DND-41 (cell line): Measurements from ENCODE around the gene YWHAG.

ENCODE experiments used
- ATAC-seq: fragments of 200-7000 bp; cut with Tn5 transposase; 3 replicates; pipeline ENCODE4 v1.9.1; 2021; ENCODE audit warnings: low read depth; ENCODE audit not compliant: insufficient read depth
- DNase-seq: peaks from one replicate; pipeline ENCODE4 v3.0.0-alpha.2; 2020
- H2AFZ ChIP-seq: 2 replicates; pipeline ENCODE4 v1.6.0; 2012; ENCODE audit warnings: low read depth, low read length
- H3K27ac ChIP-seq: 2 replicates; pipeline ENCODE4 v1.5.1; 2012; ENCODE audit warnings: low read length, inconsistent platforms
- H3K27me3 ChIP-seq: fragments of 200-600 bp; sonication (generic); 2 replicates; pipeline ENCODE4 v1.6.0; 2012; ENCODE audit warnings: low read length, mild to moderate bottlenecking, inconsistent platforms; ENCODE audit not compliant: insufficient read depth, poor library complexity
- H3K36me3 ChIP-seq: 2 replicates; pipeline ENCODE4 v1.5.1; 2012; ENCODE audit warnings: low read length, inconsistent platforms; ENCODE audit not compliant: insufficient read depth
- H3K4me1 ChIP-seq: 2 replicates; pipeline ENCODE4 v1.5.1; 2012; ENCODE audit warnings: mild to moderate bottlenecking, low read length; ENCODE audit not compliant: insufficient read depth
- H3K4me2 ChIP-seq: 2 replicates; pipeline ENCODE4 v1.6.0; 2012; ENCODE audit warnings: mild to moderate bottlenecking, moderate library complexity, low read length, inconsistent platforms; ENCODE audit not compliant: insufficient read depth
- H3K4me3 ChIP-seq, 2 experiments: fragments of 200-600 bp in 1 of 2; shearing (Covaris generic) in 1 of 2; 2 replicates each; pipeline ENCODE4 v1.5.1; 2012 to 2016; ENCODE audit warnings: inconsistent platforms in 2 of 2, low read length in 2 of 2, mild to moderate bottlenecking in 2 of 2, low read depth in 1 of 2, moderate library complexity in 1 of 2
- H3K79me2 ChIP-seq: 2 replicates; pipeline ENCODE4 v1.6.0; 2012; ENCODE audit warnings: low read length, inconsistent platforms; ENCODE audit not compliant: insufficient read depth
- H3K9ac ChIP-seq: 2 replicates; pipeline ENCODE4 v1.6.0; 2012; ENCODE audit warnings: low read depth, mild to moderate bottlenecking, inconsistent platforms, low read length, moderate library complexity
- H3K9me3 ChIP-seq: 2 replicates; pipeline ENCODE4 v1.5.1; 2012; ENCODE audit warnings: low read length, moderate library complexity, mild to moderate bottlenecking, inconsistent platforms; ENCODE audit not compliant: insufficient read depth, severe bottlenecking
- H4K20me1 ChIP-seq: 2 replicates; pipeline ENCODE4 v1.6.0; 2012; ENCODE audit warnings: low read length; ENCODE audit not compliant: insufficient read depth
- CTCF ChIP-seq: IDR thresholded peaks from 2 replicates; pipeline ENCODE4 v1.5.1; 2012; ENCODE audit warnings: borderline replicate concordance, low read length, moderate library complexity, mild to moderate bottlenecking; ENCODE audit not compliant: poor library complexity, severe bottlenecking; ENCODE audit errors: extremely low read depth
- EZH2 ChIP-seq: IDR thresholded peaks from 3 replicates; pipeline ENCODE4 v1.6.1; 2012; ENCODE audit warnings: borderline replicate concordance, low read depth, mild to moderate bottlenecking, moderate library complexity, low read length, inconsistent platforms; ENCODE audit not compliant: severe bottlenecking

Gene YWHAG

GRCh38 chr7:76375251-76375650, 16.5 kb upstream of the YWHAG start:
- no peaks in the 10 kb centered on the region for H3K4me1 ChIP-seq
- no peaks in the 10 kb centered on the region for H3K27me3 ChIP-seq
- no peak overlapping the region for H3K27ac ChIP-seq

GRCh38 chr7:76372984-76373833, 14.4 kb upstream of the YWHAG start:
- Histone ChIP-seq H3K27me3 (no peaks in the 10 kb centered on the region), H3K4me3 (no peak overlapping the region), H3K79me2 (no peaks in the 10 kb centered on the region), H3K4me1 (no peaks in the 10 kb centered on the region), H3K27ac (no peak overlapping the region), H4K20me1 (no peaks in the 10 kb centered on the region), H3K4me2 (no peak overlapping the region), H3K9ac (no peak overlapping the region), H2AFZ (no peak overlapping the region), H3K36me3 (no peaks in the 10 kb centered on the region), H3K9me3 (no peaks in the 10 kb centered on the region)
- ATAC-seq (no peak), DNase-seq (no peak)
- no peak for TF ChIP-seq CTCF
- TF ChIP-seq EZH2, result no peak

More at GRCh38 chr7:76375251-76375650, 16.5 kb upstream of the YWHAG start:
- DNase-seq (no peak), ATAC-seq (no peak)
- Histone ChIP-seq H2AFZ (no peak overlapping the region), H3K36me3 (no peaks in the 10 kb centered on the region), H3K4me3 (no peak overlapping the region), H3K9ac (no peak overlapping the region), H3K4me2 (no peak overlapping the region), H3K9me3 (no peaks in the 10 kb centered on the region), H3K79me2 (no peaks in the 10 kb centered on the region), H4K20me1 (no peaks in the 10 kb centered on the region)
- no peak for TF ChIP-seq EZH2

- Histone ChIP-seq H3K9ac (no peak overlapping the region), H3K27me3 (no peaks in the 10 kb centered on the region), H3K4me2 (no peak overlapping the region), H3K27ac (no peak overlapping the region), H3K9me3 (no peaks in the 10 kb centered on the region), H3K4me3 (no peak overlapping the region), H2AFZ (no peak overlapping the region), H3K36me3 (no peaks in the 10 kb centered on the region), H3K4me1 (no peaks in the 10 kb centered on the region), H4K20me1 (no peaks in the 10 kb centered on the region), H3K79me2 (no peaks in the 10 kb centered on the region)
- no peak for TF ChIP-seq EZH2
- no peak for TF ChIP-seq CTCF
- ATAC-seq, result no peak
- DNase-seq, result no peak
Measured at GRCh38 chr7:76371396-76371795, 12.6 kb upstream of the YWHAG start.

GRCh38 chr7:76369018-76369417, 10.2 kb upstream of the YWHAG start:
- Histone ChIP-seq H3K27ac (no peak overlapping the region), H3K9ac (no peak overlapping the region), H3K4me1 (peaks cover 19% of the 10 kb centered on the region), H3K4me2 (no peak overlapping the region), H2AFZ (peak overlapping the region; percentile 11; the same call in 1 of the 2 replicates), H3K4me3 (no peak overlapping the region), H3K9me3 (no peaks in the 10 kb centered on the region), H3K79me2 (no peaks in the 10 kb centered on the region), H4K20me1 (no peaks in the 10 kb centered on the region), H3K36me3 (no peaks in the 10 kb centered on the region), H3K27me3 (no peaks in the 10 kb centered on the region)
- ATAC-seq (no peak), DNase-seq (no peak)
- no peak for TF ChIP-seq CTCF
- TF ChIP-seq EZH2, result no peak
